Adrenal gland (tissue), 12 donors: ENCODE results near the gene HYCC2. TPM values are rescaled to one million over a fixed set of nuclear protein-coding genes. Genes with fewer than 3 reads are reported as not detected.
"Not testable (repeated sequence)": the region's sequence is repeated elsewhere in the genome, so short reads cannot be mapped to it uniquely, and the experiment has no call there.

Experiments
- DNase-seq, 7 donors: peaks; one replicate each; pipeline ENCODE4 v3.0.0-alpha.2; 2019 to 2020
- H3K27ac ChIP-seq, 5 donors: fragments of 200-600 bp; sonication (generic) in 4 of 5; 1 replicate in 3 of 5; 2 replicates in 2 of 5; pipeline versions ENCODE4 v1.5.1 to v1.8.0; 2016 to 2020; ENCODE audit warnings: mild to moderate bottlenecking in 1 of 5
- H3K27me3 ChIP-seq: fragments of 200-600 bp; 2 replicates; pipeline ENCODE4 v1.8.0; 2021
- H3K36me3 ChIP-seq, 2 donors: fragments of 200-600 bp; replicated peaks in 1 of 2; 1 replicate in 1 of 2; 2 replicates in 1 of 2; pipeline versions ENCODE4 v1.5.1 to v1.8.0; 2018 to 2022
- H3K4me1 ChIP-seq, 2 donors: fragments of 200-600 bp; replicated peaks in 1 of 2; 1 replicate in 1 of 2; 2 replicates in 1 of 2; pipeline versions ENCODE4 v1.5.1 to v1.8.0; 2018 to 2021
- H3K4me3 ChIP-seq, 4 donors: fragments of 200-600 bp; sonication (generic) in 3 of 4; one replicate each; pipeline ENCODE4 v1.5.1; 2016 to 2018
- H3K9me3 ChIP-seq, 3 donors: fragments of 200-600 bp; sonication (generic) in 1 of 3; replicated peaks in 1 of 3; 1 replicate in 2 of 3; 2 replicates in 1 of 3; pipeline versions ENCODE4 v1.5.1 to v1.8.0; 2016 to 2021
- CTCF ChIP-seq, 6 experiments: fragments of 450-650 bp in 4 of 6; fragments of 200-600 bp in 2 of 6; sonication (generic) in 1 of 6; IDR thresholded peaks; 1 replicate in 5 of 6; 2 replicates in 1 of 6; pipeline versions ENCODE4 v1.5.1 to v1.8.0; 2016 to 2021; ENCODE audit warnings: antibody characterized with exemption in 6 of 6, mild to moderate bottlenecking in 2 of 6, moderate library complexity in 1 of 6
- POLR2A ChIP-seq, 2 donors: fragments of 450-650 bp; IDR thresholded peaks; one replicate each; pipeline ENCODE4 v1.6.1; 2017; ENCODE audit warnings: antibody characterized with exemption in 2 of 2, mild to moderate bottlenecking in 2 of 2, moderate library complexity in 1 of 2
- WGBS, 4 donors: extraction: QIAGEN DNeasy Blood & Tissue Kit in 2 of 4; methylation state at CpG; one replicate each; pipeline versions ENCODE4 v1.1.5 to v1.1.7; 2013 to 2017; 5-methylcytosine and 5-hydroxymethylcytosine counted together
- intact Hi-C, 2 donors: fragments of 100-400 bp; cut with DNase I; formaldehyde crosslinking; loops; one replicate each; pipeline versions ENCODE4 v1.14.1 to v1.15.0; 2022 to 2023
- polyA plus RNA-seq, 3 donors: library from polyadenylated mRNA; stranded (reverse); fragments of 200-250 nt in 2 of 3; fragments of 350-450 nt in 1 of 3; fragmentation: Illumina TruSeq in 1 of 3; extraction: RNeasy Lipid Tissue Mini Kit (QIAGEN cat#74804) in 1 of 3; gene quantifications; one replicate each; pipeline ENCODE4 v1.2.3, GENCODE V29; 2013 to 2014
- small RNA-seq, 2 donors: library from RNA; depleted of rRNA; stranded (forward); fragments of <200 nt; gene quantifications; one replicate each; pipeline ENCODE3, GENCODE V24; 2016
- total RNA-seq, 9 donors: library from RNA; depleted of rRNA in 4 of 9; stranded (reverse); fragments of >200 nt in 4 of 9; fragments of 120-200 nt in 1 of 9; fragmentation: NEBNext Ultra II Directional in 1 of 9; extraction: Animal tissue kit (Norgen Biotek cat#: 25700) in 1 of 9; gene quantifications; one replicate each; pipeline versions ENCODE4 v1.1.0 to v1.2.4, GENCODE V29; 2013 to 2023
- donor health status: healthy with polysubstance abuse.
- donor health status: Bipolar disorder and iron deficiency.
- donor health status: DM: yes; HTN: yes; CAD: no.
- donor health status: DM: no; HTN: no; CAD: no.
- donor health status: DM: no; HTN: no; CAD: no.
- donor health status: DM: yes; HTN: yes; CAD: no.

HYCC2 gene
- total and polyA plus RNA-seq, 12 donors, result 3.9 to 36.6 (median 16.0) TPM

GRCh38 chr2:201038855-201039254 is 32.6 kb downstream of the HYCC2 start:
- TF ChIP-seq POLR2A (IDR thresholded peaks at IDR 0.05) (no peak), CTCF (IDR thresholded peaks at IDR 0.05) (no peak)
- intact Hi-C loops, result no loop called here
- 91 to 97% (median 94%) methylated on average over 2 of the region's 2 CpGs for WGBS, 4 donors
- no peak overlapping the region for H3K4me3 ChIP-seq
- no peaks in the 10 kb centered on the region for H3K4me1 ChIP-seq
- no peak overlapping the region for H3K27ac ChIP-seq
- DNase-seq, result no peak
- no peaks in the 10 kb centered on the region for H3K27me3 ChIP-seq
- H3K9me3 ChIP-seq, result no peaks in the 10 kb centered on the region
- no peaks in the 10 kb centered on the region for H3K36me3 ChIP-seq

- intact Hi-C loops, DNase-seq: not testable (repeated sequence)
These were observed 33.1 kb downstream of the HYCC2 start for GRCh38 chr2:201038361-201038760.

GRCh38 chr2:201034355-201034754 is 37.1 kb downstream of the HYCC2 start:
- H3K36me3 ChIP-seq, H3K4me3 ChIP-seq, DNase-seq, H3K4me1 ChIP-seq, H3K9me3 ChIP-seq, intact Hi-C loops, H3K27me3 ChIP-seq, H3K27ac ChIP-seq: not testable (repeated sequence)
- 91 to 100% (median 100%) methylated on average over 1 to 2 of the region's 2 CpGs for WGBS, 4 donors

More at GRCh38 chr2:201038361-201038760, 33.1 kb downstream of the HYCC2 start:
- WGBS, 4 donors, result 91 to 98% (median 97%) methylated on average over 4 of the region's 4 CpGs
- H3K4me1 ChIP-seq, H3K27me3 ChIP-seq, H3K4me3 ChIP-seq, H3K27ac ChIP-seq, H3K36me3 ChIP-seq, H3K9me3 ChIP-seq: not testable (repeated sequence)

GRCh38 chr2:201024518-201024917 is 47.0 kb downstream of the HYCC2 start:
- TF ChIP-seq CTCF (IDR thresholded peaks at IDR 0.05) (no peak), POLR2A (IDR thresholded peaks at IDR 0.05) (no peak)

GRCh38 chr2:201021914-201022313 is 49.6 kb downstream of the HYCC2 start:
- H3K27ac ChIP-seq, result no peak overlapping the region
- TF ChIP-seq POLR2A (IDR thresholded peaks at IDR 0.05), result no peak
- TF ChIP-seq CTCF (IDR thresholded peaks at IDR 0.05), result no peak
- DNase-seq, result no peak
- H3K27me3 ChIP-seq, result no peaks in the 10 kb centered on the region
- intact Hi-C loops, result no loop called here
- peaks cover 0 to 5% of the 10 kb centered on the region in 2 donors for H3K4me1 ChIP-seq
- H3K9me3 ChIP-seq, result no peaks in the 10 kb centered on the region
- H3K36me3 ChIP-seq, result peaks cover 0 to 6% of the 10 kb centered on the region in 2 donors
- H3K4me3 ChIP-seq, result no peak overlapping the region

More at GRCh38 chr2:201024518-201024917, 47.0 kb downstream of the HYCC2 start:
- Histone ChIP-seq H3K36me3 (no peaks in the 10 kb centered on the region), H3K27ac (no peak overlapping the region), H3K27me3 (no peaks in the 10 kb centered on the region), H3K4me3 (no peak overlapping the region), H3K9me3 (no peaks in the 10 kb centered on the region), H3K4me1 (peaks cover 0 to 5% of the 10 kb centered on the region in 2 donors)
- intact Hi-C loops, result no loop called here
- DNase-seq, result no peak

Small RNAs within 50 kb of the gene (small RNA-seq; reads per million reads assigned to genes)
- 0 reads per million in 2 donors for gene RNU6-1206P

Other genes starting within 250 kb of the HYCC2 start
- 100 to 1,000 TPM in 3 of 9 donors, 10 to 100 TPM in 6; 34.4 to 151 (median 81.6) TPM for gene CLK1, start 207.0 kb downstream of the HYCC2 start, total RNA-seq
- 1,000 to 10,000 TPM in 1 of 3 donors, 100 to 1,000 TPM in 1, 10 to 100 TPM in 1; 77.2 to 2,325 (median 626) TPM for gene CLK1, start 207.0 kb downstream of the HYCC2 start, polyA plus RNA-seq
- gene PPIL3, start 182.6 kb downstream of the HYCC2 start, total RNA-seq, result 100 to 1,000 TPM in 1 of 9 donors, 10 to 100 TPM in 8; 13.2 to 186 (median 30.9) TPM
- 10 to 100 TPM; 32.3 to 53.3 (median 34.0) TPM for gene PPIL3, start 182.6 kb downstream of the HYCC2 start, polyA plus RNA-seq
- 10 to 100 TPM; 10.1 to 45.8 (median 24.8) TPM for gene NIF3L1, start 182.3 kb downstream of the HYCC2 start, total RNA-seq
- gene NIF3L1, start 182.3 kb downstream of the HYCC2 start, polyA plus RNA-seq, result 10 to 100 TPM; 15.8 to 60.1 (median 17.0) TPM
- gene ORC2, start 108.0 kb downstream of the HYCC2 start, total RNA-seq, result 10 to 100 TPM in 8 of 9 donors, 1 to 10 TPM in 1; 5.0 to 30.7 (median 19.6) TPM
- 10 to 100 TPM in 2 of 3 donors, 1 to 10 TPM in 1; 9.1 to 19.5 (median 12.5) TPM for gene ORC2, start 108.0 kb downstream of the HYCC2 start, polyA plus RNA-seq
- gene NDUFB3, start 330 bp upstream of the HYCC2 start, total RNA-seq, result 100 to 1,000 TPM in 5 of 9 donors, 10 to 100 TPM in 4; 34.5 to 193 (median 102) TPM
- gene NDUFB3, start 330 bp upstream of the HYCC2 start, polyA plus RNA-seq, result 100 to 1,000 TPM in 1 of 3 donors, 10 to 100 TPM in 2; 55.6 to 189 (median 91.8) TPM
- gene CFLAR, start 44.5 kb upstream of the HYCC2 start, total RNA-seq, result 100 to 1,000 TPM in 5 of 9 donors, 10 to 100 TPM in 4; 62.8 to 267 (median 119) TPM
- gene CFLAR, start 44.5 kb upstream of the HYCC2 start, polyA plus RNA-seq, result 10 to 100 TPM; 47.1 to 90.7 (median 53.6) TPM
- gene CASP10, start 111.5 kb upstream of the HYCC2 start, total RNA-seq, result 10 to 100 TPM in 1 of 9 donors, 1 to 10 TPM in 8; 3.3 to 12.8 (median 5.4) TPM
- 1 to 10 TPM; 2.5 to 4.7 (median 2.5) TPM for gene CASP10, start 111.5 kb upstream of the HYCC2 start, polyA plus RNA-seq
- gene CASP8, start 188.9 kb upstream of the HYCC2 start, total RNA-seq, result 10 to 100 TPM in 8 of 9 donors, 1 to 10 TPM in 1; 9.1 to 55.8 (median 23.5) TPM
- 10 to 100 TPM in 2 of 3 donors, 1 to 10 TPM in 1; 8.2 to 20.6 (median 11.4) TPM for gene CASP8, start 188.9 kb upstream of the HYCC2 start, polyA plus RNA-seq